HCT116 (cell line): Measurements from ENCODE around the gene SH2B3. TPM values are rescaled to one million over a fixed set of nuclear protein-coding genes. Genes with fewer than 3 reads are reported as not detected.

ENCODE experiments used
- ATAC-seq: fragments of 200-7000 bp; cut with Tn5 transposase; 2 replicates; pipeline ENCODE4 v1.9.1; 2020; ENCODE audit warnings: mild to moderate bottlenecking, moderate library complexity
- BruUV-seq: library from RNA; stranded (reverse); fragments of 400-500 nt; replicated peaks from 2 replicates; lab custom pipeline; 2021; lab: Mats Ljungman, UMichigan
- CTCF ChIA-PET: fragments of 300-600 bp; sonication (Branson Sonifier 250); formaldehyde crosslinking; loops from one replicate; lab custom pipeline; 2021; ENCODE audit warnings: antibody characterized with exemption; lab: Charles Lee
- POLR2A ChIA-PET: fragments of 300-600, 350-600 bp; sonication (Branson Sonifier 250); formaldehyde crosslinking; loops from one replicate; lab custom pipeline; 2021; ENCODE audit warnings: antibody characterized with exemption; lab: Charles Lee
- RAD21 ChIA-PET, 2 experiments: fragments of 300-600 bp; sonication (Branson Sonifier 250); formaldehyde crosslinking; loops; one replicate each; lab custom pipeline; 2023; ENCODE audit warnings: low total read pairs in 2 of 2; ENCODE audit not compliant: uncharacterized antibody in 2 of 2, unreplicated experiment in 2 of 2, low non-redundant PET in 1 of 2; lab: Charles Lee
- DNase-seq: peaks from one replicate; pipeline ENCODE4 v3.0.0-alpha.2; 2010; ENCODE audit warnings: low read depth, low spot score
- H2AFZ ChIP-seq: fragments of 200-600 bp; shearing (Covaris generic), sonication (generic); 2 replicates; pipeline ENCODE4 v1.6.1; 2017; ENCODE audit warnings: low read depth, mixed run types, mixed read lengths, antibody characterized with exemption, low read length; ENCODE audit not compliant: poor library complexity, severe bottlenecking
- H3K27ac ChIP-seq: 2 replicates; pipeline ENCODE4 v1.5.1; 2012; ENCODE audit warnings: low read depth, low read length
- H3K27me3 ChIP-seq: fragments of 200-600 bp; sonication (generic); 2 replicates; pipeline ENCODE4 v1.6.1; 2016; ENCODE audit warnings: mixed run types, low read length, mixed read lengths; ENCODE audit not compliant: insufficient read depth
- H3K36me3 ChIP-seq, 2 experiments: fragments of 200-500 bp in 1 of 2; fragments of 200-600 bp in 1 of 2; sonication (Bioruptor generic) in 1 of 2; sonication (generic) in 1 of 2; 2 replicates each; pipeline versions ENCODE4 v1.5.1 to v1.6.1; 2014 to 2016; ENCODE audit warnings: low read length in 2 of 2, inconsistent platforms in 1 of 2, mixed read lengths in 1 of 2, mixed run types in 1 of 2; ENCODE audit not compliant: insufficient read depth in 2 of 2, control insufficient read depth in 1 of 2
- H3K4me1 ChIP-seq, 2 experiments: fragments of 200-600 bp in 1 of 2; sonication (generic) in 1 of 2; 2 replicates each; pipeline versions ENCODE4 v1.5.1 to v1.6.1; 2012 to 2017; ENCODE audit warnings: low read length in 2 of 2, inconsistent platforms in 1 of 2, mild to moderate bottlenecking in 1 of 2, mixed read lengths in 1 of 2, mixed run types in 1 of 2, moderate library complexity in 1 of 2; ENCODE audit not compliant: insufficient read depth in 2 of 2, control insufficient read depth in 1 of 2
- H3K4me2 ChIP-seq: fragments of 200-600 bp; sonication (generic); 2 replicates; pipeline ENCODE4 v1.6.1; 2017; ENCODE audit warnings: mixed run types, low read length, mixed read lengths
- H3K4me3 ChIP-seq, 2 experiments: fragments of 200-600 bp in 1 of 2; sonication (generic) in 1 of 2; replicated peaks in 1 of 2; 2 replicates each; pipeline ENCODE4 v1.5.1; 2011 to 2016; ENCODE audit warnings: low read length in 2 of 2, control low read depth in 1 of 2, low read depth in 1 of 2, mild to moderate bottlenecking in 1 of 2, mixed read lengths in 1 of 2, mixed run types in 1 of 2
- H3K79me2 ChIP-seq: fragments of 200-600 bp; sonication (generic); 2 replicates; pipeline ENCODE4 v1.6.1; 2017; ENCODE audit warnings: mild to moderate bottlenecking, mixed run types, low read length, moderate library complexity, mixed read lengths; ENCODE audit not compliant: insufficient read depth
- H3K9ac ChIP-seq: fragments of 200-600 bp; sonication (generic); 2 replicates; pipeline ENCODE4 v1.6.1; 2016; ENCODE audit warnings: low read length, mixed read lengths
- H3K9me2 ChIP-seq: fragments of 200-600 bp; sonication (generic), shearing (Covaris generic); 2 replicates; pipeline ENCODE4 v1.6.1; 2017; ENCODE audit warnings: mixed run types, mild to moderate bottlenecking, moderate library complexity; ENCODE audit not compliant: insufficient read depth
- H3K9me3 ChIP-seq, 2 experiments: fragments of 200-500 bp in 1 of 2; fragments of 200-600 bp in 1 of 2; sonication (Bioruptor generic) in 1 of 2; sonication (generic) in 1 of 2; 2 replicates each; pipeline ENCODE4 v1.6.1; 2014 to 2017; ENCODE audit warnings: low read length in 2 of 2, mixed read lengths in 2 of 2, inconsistent platforms in 1 of 2, low read depth in 1 of 2, mild to moderate bottlenecking in 1 of 2, mixed run types in 1 of 2, moderate library complexity in 1 of 2; ENCODE audit not compliant: control insufficient read depth in 1 of 2, insufficient read depth in 1 of 2
- H4K20me1 ChIP-seq: fragments of 200-600 bp; sonication (generic), shearing (Covaris generic); 2 replicates; pipeline ENCODE4 v1.6.1; 2017; ENCODE audit warnings: mixed run types, mild to moderate bottlenecking, moderate library complexity; ENCODE audit not compliant: insufficient read depth
- JUND ChIP-seq: IDR thresholded peaks from 2 replicates; pipeline ENCODE4 v1.6.1; 2012
- ZNF274 ChIP-seq: fragments of 200-500 bp; sonication (Bioruptor generic); IDR thresholded peaks from 2 replicates; pipeline ENCODE4 v1.6.1; 2014; ENCODE audit warnings: mild to moderate bottlenecking, low read depth, low read length, inconsistent platforms
- intact Hi-C: fragments of 100-400 bp; cut with micrococcal nuclease; formaldehyde crosslinking; loops from 2 replicates; pipeline ENCODE4 v1.10.0; 2022
- total RNA-seq: library from RNA; stranded (reverse); gene quantifications from one replicate; pipeline ENCODE4 v1.2.1, GENCODE V29; 2021; ENCODE audit not compliant: unreplicated experiment
- TF ChIP-seq, protein P1 (sequence below): IDR thresholded peaks from 2 replicates; pipeline ENCODE4 v1.6.1; 2012
- TF ChIP-seq, protein P2 (sequence below), 3 experiments: fragments of 200-600 bp in 1 of 3; sonication (generic) in 1 of 3; IDR thresholded peaks in 2 of 3; conservative IDR thresholded peaks in 1 of 3; 2 replicates each; pipeline ENCODE4 v1.5.1; 2012 to 2017; ENCODE audit warnings: low read depth in 2 of 3, low read length in 2 of 3, antibody characterized with exemption in 1 of 3, borderline replicate concordance in 1 of 3, control low read depth in 1 of 3, mild to moderate bottlenecking in 1 of 3, mixed read lengths in 1 of 3, mixed run types in 1 of 3, moderate library complexity in 1 of 3; ENCODE audit not compliant: insufficient read depth in 1 of 3
- TF ChIP-seq, protein P3 (sequence below): IDR thresholded peaks from 2 replicates; pipeline ENCODE4 v1.6.1; 2011; ENCODE audit warnings: mild to moderate bottlenecking, low read length, moderate library complexity; ENCODE audit not compliant: insufficient replicate concordance; ENCODE audit errors: extremely low read depth

SH2B3 gene
- total RNA-seq, 1 experiment from 2014 or later = 17.3 TPM

DNA sequence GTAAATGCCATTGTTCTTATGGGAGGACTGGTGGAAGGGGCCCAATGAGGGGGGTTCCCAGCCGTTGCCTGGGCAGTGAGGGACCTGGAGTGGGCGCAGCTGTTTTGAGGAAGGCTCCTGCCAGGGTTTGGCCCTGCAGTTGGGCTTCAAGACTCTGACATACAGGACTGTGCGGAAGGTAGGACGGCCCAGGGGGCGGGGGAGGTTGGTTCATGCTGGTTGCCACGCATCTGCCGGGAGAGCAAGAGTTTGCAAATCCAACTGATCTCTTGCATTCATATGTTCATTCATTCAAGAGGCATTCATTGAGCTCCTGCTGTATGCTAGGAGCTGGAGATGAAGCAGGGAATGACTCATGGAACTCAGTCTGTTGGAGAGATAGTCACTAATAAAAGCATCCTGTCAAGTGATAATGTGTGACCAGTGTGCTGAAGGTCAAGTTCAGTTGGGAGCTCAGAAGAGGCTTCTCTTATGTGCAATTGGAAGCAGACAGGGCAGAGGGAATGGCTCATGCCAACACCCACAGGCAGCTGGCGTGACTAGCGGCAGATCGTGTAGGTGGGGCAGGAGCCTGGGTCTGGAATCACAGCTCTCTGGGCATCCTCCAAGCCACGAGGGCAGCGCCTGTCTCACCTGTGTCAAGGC, 7.8 kb downstream of the SH2B3 start:
- no peak overlapping the region for H2AFZ ChIP-seq
- peak; percentile 31 for ATAC-seq
- peaks cover 26 to 57% of the 10 kb centered on the region in 2 experiments for H3K4me1 ChIP-seq
- TF ChIP-seq, protein P1, sequence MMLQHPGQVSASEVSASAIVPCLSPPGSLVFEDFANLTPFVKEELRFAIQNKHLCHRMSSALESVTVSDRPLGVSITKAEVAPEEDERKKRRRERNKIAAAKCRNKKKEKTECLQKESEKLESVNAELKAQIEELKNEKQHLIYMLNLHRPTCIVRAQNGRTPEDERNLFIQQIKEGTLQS = no peak
- TF ChIP-seq, protein P2, sequence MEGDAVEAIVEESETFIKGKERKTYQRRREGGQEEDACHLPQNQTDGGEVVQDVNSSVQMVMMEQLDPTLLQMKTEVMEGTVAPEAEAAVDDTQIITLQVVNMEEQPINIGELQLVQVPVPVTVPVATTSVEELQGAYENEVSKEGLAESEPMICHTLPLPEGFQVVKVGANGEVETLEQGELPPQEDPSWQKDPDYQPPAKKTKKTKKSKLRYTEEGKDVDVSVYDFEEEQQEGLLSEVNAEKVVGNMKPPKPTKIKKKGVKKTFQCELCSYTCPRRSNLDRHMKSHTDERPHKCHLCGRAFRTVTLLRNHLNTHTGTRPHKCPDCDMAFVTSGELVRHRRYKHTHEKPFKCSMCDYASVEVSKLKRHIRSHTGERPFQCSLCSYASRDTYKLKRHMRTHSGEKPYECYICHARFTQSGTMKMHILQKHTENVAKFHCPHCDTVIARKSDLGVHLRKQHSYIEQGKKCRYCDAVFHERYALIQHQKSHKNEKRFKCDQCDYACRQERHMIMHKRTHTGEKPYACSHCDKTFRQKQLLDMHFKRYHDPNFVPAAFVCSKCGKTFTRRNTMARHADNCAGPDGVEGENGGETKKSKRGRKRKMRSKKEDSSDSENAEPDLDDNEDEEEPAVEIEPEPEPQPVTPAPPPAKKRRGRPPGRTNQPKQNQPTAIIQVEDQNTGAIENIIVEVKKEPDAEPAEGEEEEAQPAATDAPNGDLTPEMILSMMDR (IDR thresholded peaks at IDR 0.05 in 2 of 3, conservative IDR thresholded peaks at IDR 0.05 in 1 of 3; ENCODE audit: borderline replicate concordance in 1 of 3, insufficient read depth in 1 of 3, low read depth in 2 of 3, low read length in 2 of 3) = no peak
- TF ChIP-seq, protein P3, sequence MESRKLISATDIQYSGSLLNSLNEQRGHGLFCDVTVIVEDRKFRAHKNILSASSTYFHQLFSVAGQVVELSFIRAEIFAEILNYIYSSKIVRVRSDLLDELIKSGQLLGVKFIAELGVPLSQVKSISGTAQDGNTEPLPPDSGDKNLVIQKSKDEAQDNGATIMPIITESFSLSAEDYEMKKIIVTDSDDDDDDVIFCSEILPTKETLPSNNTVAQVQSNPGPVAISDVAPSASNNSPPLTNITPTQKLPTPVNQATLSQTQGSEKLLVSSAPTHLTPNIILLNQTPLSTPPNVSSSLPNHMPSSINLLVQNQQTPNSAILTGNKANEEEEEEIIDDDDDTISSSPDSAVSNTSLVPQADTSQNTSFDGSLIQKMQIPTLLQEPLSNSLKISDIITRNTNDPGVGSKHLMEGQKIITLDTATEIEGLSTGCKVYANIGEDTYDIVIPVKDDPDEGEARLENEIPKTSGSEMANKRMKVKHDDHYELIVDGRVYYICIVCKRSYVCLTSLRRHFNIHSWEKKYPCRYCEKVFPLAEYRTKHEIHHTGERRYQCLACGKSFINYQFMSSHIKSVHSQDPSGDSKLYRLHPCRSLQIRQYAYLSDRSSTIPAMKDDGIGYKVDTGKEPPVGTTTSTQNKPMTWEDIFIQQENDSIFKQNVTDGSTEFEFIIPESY = no peak
- TF ChIP-seq JUND = no peak
- TF ChIP-seq ZNF274 = no peak
- TF ChIP-seq, all 23 proteins: peak for 0
- H3K4me3 ChIP-seq = no peak overlapping the region
- no peak for DNase-seq
- H3K27ac ChIP-seq = no peak overlapping the region
- no TSS peak for BruUV-seq
- no peaks in the 10 kb centered on the region for H3K9me2 ChIP-seq
- intact Hi-C loops = no loop called here
- peaks cover 25% of the 10 kb centered on the region; the same call in 1 of the 2 replicates for H3K79me2 ChIP-seq
- POLR2A ChIA-PET = no interaction called here
- peak overlapping the region; percentile 51 for H3K4me2 ChIP-seq
- H3K27me3 ChIP-seq = no peaks in the 10 kb centered on the region
- RAD21 ChIA-PET = no interaction called here
- CTCF ChIA-PET = interaction anchor here (1.0 to 2.6 kb wide), 3 partner anchors 14 to 38 kb away, joined by 3 to 14 read pairs (median 6); no protein-coding TSS in a partner anchor
- no peaks in the 10 kb centered on the region for H3K36me3 ChIP-seq
- H4K20me1 ChIP-seq = no peaks in the 10 kb centered on the region
- no peak overlapping the region for H3K9ac ChIP-seq
- H3K9me3 ChIP-seq = no peaks in the 10 kb centered on the region
